ENCODE measurements around the gene DMKN.

- TF ChIP-seq RFX5 (IDR thresholded peaks at IDR 0.05; ENCODE audit: borderline replicate concordance, low read depth, low read length) (no peak), EZH2 (IDR thresholded peaks at IDR 0.05; ENCODE audit: low read depth, low read length, severe bottlenecking) (no peak), SIRT6 (IDR thresholded peaks at IDR 0.05; ENCODE audit: low read length) (no peak)
Observed at GRCh38 chr19:35502751-35503150, 10.7 kb downstream of the DMKN start.

All from H1 (cell line).